DMS153 treated with DMSO at 0.1 percent for 48 hours (cell line): Measurements from ENCODE around the gene CDCA7L.

ENCODE experiments used
- DNase-seq: peaks from one replicate; lab custom pipeline; 2025; ENCODE audit not compliant: unreplicated experiment; lab: John Stamatoyannopoulos, UW

The CDCA7L gene

GRCh38 chr7:21945454-21946221 is at the start of gene CDCA7L:
Gene CDCA7L, minus strand, starts transcription at chr7:21945899. Its CDS starts 95 bp downstream, at chr7:21945804.
- DNase-seq = peak; percentile 92

DNA sequence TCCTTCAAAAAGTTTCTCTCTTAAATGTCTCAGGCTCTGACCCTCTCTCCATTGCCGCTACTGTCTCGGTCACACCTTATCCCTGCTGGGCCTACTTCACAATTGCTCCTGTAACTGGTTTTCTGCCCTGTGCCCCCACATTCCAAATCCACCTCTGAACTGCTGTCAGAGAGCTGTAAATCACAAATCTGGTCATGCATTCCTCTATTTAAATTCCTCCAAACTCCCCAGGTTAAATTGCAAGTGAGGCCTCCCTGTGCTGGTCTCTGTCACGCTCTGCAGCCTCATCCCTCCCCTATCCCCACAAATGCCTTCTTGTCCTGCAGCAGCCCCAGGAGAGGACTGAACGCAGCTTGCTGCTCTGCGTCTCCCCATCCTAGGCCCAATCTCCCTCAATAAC is 40.4 kb upstream of the CDCA7L start:
- DNase-seq = no peak

- no peak for DNase-seq
Measured at GRCh38 chr7:21984042-21984441, 38.3 kb upstream of the CDCA7L start.

DNA sequence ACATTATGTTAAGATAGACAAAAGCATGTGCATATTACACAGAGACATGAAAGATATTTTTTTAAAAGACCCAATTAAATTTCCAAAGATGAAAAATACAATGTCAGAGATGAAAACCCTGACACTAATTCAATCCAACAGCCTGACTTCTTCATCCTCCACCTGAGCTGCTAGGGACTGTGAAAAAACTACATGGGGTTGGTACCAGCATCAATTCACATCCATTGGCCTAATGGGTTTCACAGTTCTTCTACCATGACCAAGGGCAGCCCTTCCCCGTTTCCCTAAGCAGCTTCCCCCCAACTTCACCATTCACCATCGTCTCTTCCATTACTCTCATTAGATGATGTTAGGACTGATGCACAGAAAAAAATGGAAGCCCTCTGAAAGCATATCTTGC is 37.4 kb upstream of the CDCA7L start:
- DNase-seq = no peak

DNA sequence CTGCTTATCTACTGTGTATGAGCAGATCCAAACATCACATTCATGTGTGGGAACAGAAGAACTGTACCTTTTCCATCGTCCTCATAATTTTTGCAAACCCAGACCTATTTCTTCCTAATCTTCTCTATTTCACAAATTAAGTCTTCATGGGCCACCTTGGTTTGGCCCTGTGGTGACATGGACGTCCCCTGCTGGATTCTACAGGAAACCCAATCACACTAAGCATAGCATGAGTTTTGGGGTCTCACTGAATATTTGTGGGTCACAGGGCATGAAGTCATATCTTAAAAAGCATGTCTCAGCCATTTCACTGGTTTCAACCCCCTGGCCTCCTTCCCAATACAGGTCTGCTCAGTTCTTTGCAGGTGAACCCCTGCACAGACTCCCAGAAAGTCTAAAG is 35.8 kb upstream of the CDCA7L start:
- no peak for DNase-seq

DNA sequence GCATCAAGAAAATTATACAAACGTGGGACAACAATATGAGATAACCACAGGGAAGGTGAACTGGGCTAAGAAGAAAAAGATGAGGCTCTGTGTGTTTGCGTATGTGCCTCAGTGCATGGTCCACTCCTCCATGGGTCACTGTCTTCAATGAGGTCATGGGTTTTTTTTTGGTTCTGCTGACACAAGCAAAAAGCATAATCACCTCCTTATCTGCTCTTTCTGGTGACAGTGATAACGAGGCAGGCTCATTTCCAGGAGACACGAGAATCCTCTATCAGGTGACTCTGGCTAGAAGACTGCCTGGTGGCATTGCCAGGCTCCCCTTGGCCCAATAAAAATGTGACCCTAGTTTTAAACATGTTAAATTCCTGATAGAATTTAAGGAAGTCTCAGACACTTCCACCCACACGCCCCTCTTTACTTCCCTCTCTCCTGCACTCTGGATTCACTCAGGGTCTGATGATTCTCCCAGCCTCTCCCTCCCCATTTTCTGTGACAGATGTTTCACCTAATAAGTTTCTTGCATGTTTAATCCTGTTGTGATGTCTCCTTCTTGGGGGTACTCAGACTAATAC is 35.3 kb upstream of the CDCA7L start:
- DNase-seq = no peak

DNA sequence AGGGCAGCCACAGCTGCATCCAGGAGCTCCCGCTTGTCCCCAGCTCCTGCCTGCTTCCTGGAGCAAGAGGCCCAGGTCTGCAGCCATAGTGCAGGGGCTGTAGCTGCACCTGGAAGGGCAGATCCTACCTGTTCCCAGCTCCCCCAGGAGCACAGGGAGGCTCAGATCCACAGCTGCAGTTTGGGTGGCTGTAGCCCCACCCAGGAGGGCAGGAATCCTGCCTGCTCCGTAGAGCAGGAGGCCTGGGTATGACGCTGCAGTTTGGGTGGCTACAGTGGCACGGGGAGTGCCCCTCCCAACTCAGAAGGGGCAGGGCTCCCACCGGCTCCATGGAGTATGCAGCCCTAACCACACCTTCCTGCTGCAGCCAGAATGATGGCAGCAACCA is 26.7 kb upstream of the CDCA7L start:
- no peak for DNase-seq

GRCh38 chr7:21971780-21972396 is 26.2 kb upstream of the CDCA7L start:
- no peak for DNase-seq

GRCh38 chr7:21969822-21970221 is 24.1 kb upstream of the CDCA7L start:
- no peak for DNase-seq

DNA sequence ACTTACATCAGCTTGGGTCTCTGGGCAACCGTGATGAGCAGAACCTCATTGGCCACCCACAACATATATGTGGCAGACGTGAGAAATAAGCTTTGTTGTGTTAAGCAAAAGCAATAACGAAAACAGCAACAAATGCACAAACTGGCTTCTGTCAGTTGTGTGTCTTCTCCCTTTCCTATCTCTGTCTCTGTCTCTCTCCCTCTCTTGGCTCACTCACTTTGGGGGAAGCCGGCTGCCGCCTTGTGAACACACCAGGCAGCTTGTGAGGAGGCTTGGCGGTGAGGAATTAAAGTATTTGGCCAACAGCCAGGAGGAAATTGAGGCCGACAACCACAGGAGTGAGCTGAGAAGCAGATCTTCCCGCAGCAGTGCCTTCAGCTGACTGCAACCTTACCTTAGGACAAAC is 21.9 kb upstream of the CDCA7L start:
- no peak for DNase-seq

DNA sequence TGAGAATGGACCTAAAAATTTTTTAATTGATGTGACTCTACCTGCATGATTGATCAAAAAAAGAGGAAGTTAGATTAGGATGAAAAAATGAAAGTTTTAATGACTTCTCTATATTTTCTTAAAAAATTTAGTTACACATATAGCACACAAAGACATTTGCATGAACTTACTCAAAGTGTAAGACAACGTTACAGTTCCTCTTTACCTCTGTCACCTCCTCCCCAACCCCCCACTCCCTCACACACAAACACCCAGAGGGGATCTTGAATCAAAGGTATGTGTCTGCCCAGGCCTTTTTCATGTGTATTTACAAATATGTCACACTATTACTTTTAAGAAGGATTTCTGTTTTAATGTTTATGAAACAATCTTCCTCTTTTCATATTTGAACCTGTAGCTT is 20.6 kb upstream of the CDCA7L start:
- DNase-seq = no peak

DNA sequence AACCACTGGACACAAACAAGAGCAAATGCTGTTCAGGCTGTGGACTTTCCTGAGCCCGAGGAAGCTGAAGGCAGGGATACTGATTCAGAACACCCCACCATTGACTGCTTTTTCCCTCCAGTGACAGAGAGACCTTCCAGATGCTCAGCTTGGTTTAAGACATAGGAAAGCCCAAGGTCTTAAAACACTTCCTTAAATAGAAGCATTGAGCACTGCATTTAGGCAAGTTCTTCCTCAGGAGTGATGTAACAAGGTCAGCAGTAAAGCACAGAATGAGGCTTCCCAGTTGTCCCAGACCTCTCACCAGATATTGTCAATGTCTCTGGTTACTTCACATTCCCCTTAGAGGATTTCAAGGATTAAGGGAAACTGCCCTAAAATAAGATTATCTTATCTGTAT is 19.6 kb upstream of the CDCA7L start:
- no peak for DNase-seq

- DNase-seq = no peak
Measured at GRCh38 chr7:21962677-21963076, 17.0 kb upstream of the CDCA7L start.

DNA sequence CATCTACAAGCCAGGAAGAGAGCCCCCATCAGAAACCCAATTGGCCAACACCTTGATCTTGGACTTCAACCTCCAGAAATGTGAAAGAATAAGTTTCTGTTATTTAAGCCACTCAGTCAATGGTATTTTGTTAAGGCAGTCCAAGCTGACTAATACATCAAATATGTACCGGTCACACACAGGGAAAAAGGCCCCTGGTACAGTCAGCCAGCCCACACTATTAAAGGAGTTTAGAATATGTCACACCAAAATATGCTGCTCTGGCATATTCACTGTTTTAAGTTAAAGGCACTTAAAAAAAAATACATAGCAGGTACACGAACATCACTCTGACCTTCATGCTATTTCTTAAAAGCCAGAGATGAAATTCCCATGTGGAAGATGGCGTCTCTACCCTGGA is 15.2 kb upstream of the CDCA7L start:
- DNase-seq = no peak

DNA sequence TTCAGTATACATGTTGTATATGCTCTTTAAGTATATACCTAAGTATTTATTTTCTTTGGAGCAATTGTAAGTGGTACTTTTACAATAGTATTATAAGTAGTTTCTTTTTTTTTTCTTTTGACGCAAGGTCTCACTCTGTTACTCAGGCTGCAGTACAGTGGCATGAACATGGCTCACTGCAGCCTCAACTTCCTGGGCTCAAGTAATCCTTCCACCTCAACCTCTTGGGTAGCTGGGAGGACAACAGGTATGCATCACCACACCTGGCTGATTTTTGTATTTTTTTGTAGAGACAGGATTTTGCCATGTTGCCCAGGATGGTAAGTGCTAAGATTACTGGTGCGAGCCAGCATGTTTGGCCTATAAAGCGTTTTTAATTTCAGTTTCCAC is 13.7 kb upstream of the CDCA7L start:
- no peak for DNase-seq

GRCh38 chr7:21953781-21954180 is 8.1 kb upstream of the CDCA7L start:
- no peak for DNase-seq

DNA sequence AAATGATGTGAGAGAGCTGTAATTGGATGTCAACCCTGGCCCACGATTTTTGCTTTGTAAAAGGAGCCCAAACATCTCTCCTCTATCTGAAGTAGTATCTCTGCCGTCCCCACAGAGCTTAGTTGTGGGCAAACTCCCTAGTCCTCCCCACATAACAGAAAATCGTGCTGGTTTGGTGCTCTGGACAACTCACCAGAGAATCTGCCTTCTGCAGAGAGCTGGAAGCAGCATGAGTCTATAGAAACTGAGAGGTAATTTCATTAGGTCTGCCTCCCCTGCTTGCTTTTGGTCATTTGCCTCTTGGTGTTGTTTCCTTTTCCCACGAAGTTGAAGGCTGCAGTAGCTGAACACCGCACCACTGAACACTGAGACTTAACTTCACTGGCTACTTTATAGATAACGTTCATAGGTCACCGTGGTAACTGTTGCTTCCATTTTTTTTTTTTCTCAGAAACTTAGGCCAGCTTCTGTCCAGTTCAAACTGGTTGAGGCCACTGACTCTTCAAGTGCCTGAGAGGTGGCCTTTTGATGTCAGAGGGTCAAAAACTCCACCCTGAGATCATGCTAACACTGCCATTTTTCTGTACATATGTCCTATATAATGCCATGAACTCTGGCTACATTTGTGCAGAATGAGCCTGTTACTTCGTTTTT is 3.3 kb upstream of the CDCA7L start:
- no peak for DNase-seq

GRCh38 chr7:21948364-21948763 is 2.7 kb upstream of the CDCA7L start:
- DNase-seq = no peak

DNA sequence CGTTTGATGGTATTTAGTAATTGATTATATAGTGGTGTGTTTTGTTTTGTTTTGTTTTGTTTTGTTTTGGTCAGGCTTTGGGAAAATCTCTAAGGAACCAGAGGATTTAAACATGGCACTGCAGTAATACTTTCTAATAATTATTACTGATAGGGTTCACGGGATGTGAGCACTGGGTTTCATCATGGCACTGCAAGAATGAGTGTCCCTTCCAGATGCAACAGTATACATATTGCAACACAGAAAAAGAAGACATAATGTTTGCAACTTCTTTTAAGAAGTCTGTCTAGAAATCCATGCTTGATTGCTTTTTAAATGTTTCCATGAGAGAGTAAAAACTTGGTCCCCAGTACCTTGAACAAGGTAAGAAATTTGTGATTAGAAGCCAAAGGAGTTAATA is 2.2 kb upstream of the CDCA7L start:
- no peak for DNase-seq

- DNase-seq = peak; percentile 74
Measured at GRCh38 chr7:21947056-21947455, 1.4 kb upstream of the CDCA7L start.

DNA sequence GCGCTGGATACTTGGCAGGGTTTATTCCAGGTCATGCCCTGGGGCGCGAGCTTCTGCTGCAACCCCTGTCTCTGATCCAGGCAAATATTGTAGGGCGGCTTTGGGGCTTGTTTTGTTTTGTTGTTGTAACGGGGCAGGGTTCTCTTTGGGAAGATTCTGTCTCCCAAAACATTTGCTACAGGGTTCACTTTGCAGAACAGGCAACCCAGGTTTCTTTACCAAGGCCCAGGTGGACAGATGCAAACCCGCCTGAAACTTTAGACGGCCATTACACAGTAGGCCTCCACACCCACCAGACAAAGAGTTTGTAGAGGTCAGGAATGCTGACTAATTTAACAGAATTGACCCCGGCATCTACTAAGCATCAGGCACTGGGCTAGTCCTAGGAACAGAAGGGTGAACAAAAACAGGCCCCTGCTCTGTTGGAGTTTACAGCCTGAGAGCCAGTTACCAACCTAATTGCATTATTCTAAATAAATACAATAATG is 567 bp upstream of the CDCA7L start:
- no peak for DNase-seq
